GM23248 (cell line): Measurements from ENCODE around the gene RNU1-4.
"Not testable (repeated sequence)": the region's sequence is repeated elsewhere in the genome, so short reads cannot be mapped to it uniquely, and the experiment has no call there.

Source experiments
- EZH2 ChIP-seq: fragments of 200-600 bp; sonication (generic); IDR thresholded peaks from 2 replicates; pipeline ENCODE4 v1.6.1; 2018; ENCODE audit warnings: antibody characterized with exemption, mild to moderate bottlenecking; ENCODE audit not compliant: insufficient read depth, poor library complexity, severe bottlenecking
- EZH2phosphoT487 ChIP-seq: fragments of 200-600 bp; sonication (generic); IDR thresholded peaks from 2 replicates; pipeline ENCODE4 v1.6.1; 2018; ENCODE audit warnings: antibody characterized with exemption, moderate library complexity, mild to moderate bottlenecking, low read depth; ENCODE audit not compliant: insufficient read depth

DNA sequence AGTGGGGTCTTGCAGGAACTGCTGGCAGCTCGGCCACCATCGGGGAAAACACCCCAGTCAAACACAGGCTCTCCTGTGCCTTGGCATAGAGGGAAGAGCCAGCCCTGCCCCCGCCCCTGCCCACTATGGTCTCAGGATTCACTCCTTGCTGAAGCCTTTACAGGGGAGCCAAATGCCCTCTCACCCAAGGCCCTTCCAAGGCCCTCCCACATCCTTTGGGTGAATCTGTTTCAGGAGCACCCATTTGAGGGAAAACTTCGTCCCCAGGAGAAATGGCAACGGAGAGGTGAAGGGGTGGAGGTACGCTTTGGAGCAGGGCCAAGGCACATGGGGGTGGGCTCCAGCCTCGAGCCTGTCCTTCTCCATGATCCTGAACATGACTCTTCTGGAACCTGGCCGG, 35.9 kb downstream of the RNU1-4 start:
- TF ChIP-seq EZH2, EZH2phosphoT487: not testable (repeated sequence)
